A673 (cell line): ENCODE data around the gene MISP.
A peak's percentile ranks its signal among the peaks of the same experiment; 100 is the strongest.

Source experiments
- CTCF ChIP-seq: fragments of 300-800, 200-600 bp; sonication (generic); conservative IDR thresholded peaks from 2 replicates; pipeline ENCODE4 v1.5.1; 2017; ENCODE audit warnings: low read depth, mild to moderate bottlenecking, antibody characterized with exemption, low read length, moderate library complexity, mixed read lengths
- EZH2 ChIP-seq: fragments of 200-600 bp; sonication (generic); IDR thresholded peaks from 2 replicates; pipeline ENCODE4 v1.6.1; 2017; ENCODE audit warnings: borderline replicate concordance, low read depth, mild to moderate bottlenecking, mixed read lengths, antibody characterized with exemption, low read length; ENCODE audit not compliant: poor library complexity, severe bottlenecking

GRCh38 chr19:737591-738093, 13.3 kb upstream of the MISP start:
- peak; percentile 73 for TF ChIP-seq CTCF
- no peak for TF ChIP-seq EZH2
